IMR-90 (cell line): ENCODE data around the gene TRMT2A. TPM values are rescaled to one million over a fixed set of nuclear protein-coding genes. Genes with fewer than 3 reads are reported as not detected.

ENCODE experiments used
- ATAC-seq: fragments of 200-7000 bp; cut with Tn5 transposase; 2 replicates; pipeline ENCODE4 v1.9.1; 2020; ENCODE audit warnings: low read depth, mild to moderate bottlenecking, moderate library complexity
- BruUV-seq: library from RNA; stranded (reverse); fragments of 400-500 nt; replicated peaks from 2 replicates; lab custom pipeline; 2021; lab: Mats Ljungman, UMichigan
- CTCF ChIA-PET: fragments of 300-600 bp; formaldehyde crosslinking; extraction: SDS; loops from one replicate; lab custom pipeline; 2021; ENCODE audit warnings: antibody characterized with exemption; lab: Yijun Ruan, JAX
- POLR2A ChIA-PET: fragments of 300-600 bp; sonication (Branson Sonifier 250); formaldehyde crosslinking; loops from one replicate; lab custom pipeline; 2022; ENCODE audit warnings: antibody characterized with exemption; ENCODE audit not compliant: unreplicated experiment; lab: Charles Lee
- DNase-seq: peaks from one replicate; pipeline ENCODE4 v3.0.0; 2013
- H2AFZ ChIP-seq: replicated peaks from 2 replicates; pipeline ENCODE3; 2013; ENCODE audit warnings: low read length, mild to moderate bottlenecking; ENCODE audit not compliant: poor library complexity
- H2AK5ac ChIP-seq: 2 replicates; pipeline ENCODE4 v1.6.1; 2013; ENCODE audit warnings: low read depth, low read length, inconsistent platforms
- H2AK9ac ChIP-seq: replicated peaks from 2 replicates; pipeline ENCODE3; 2013; ENCODE audit warnings: mild to moderate bottlenecking, low read depth, low read length, moderate library complexity; ENCODE audit not compliant: poor library complexity
- H2BK120ac ChIP-seq: 2 replicates; pipeline ENCODE4 v1.6.1; 2013; ENCODE audit warnings: low read depth, low read length, inconsistent platforms
- H2BK15ac ChIP-seq: 3 replicates; pipeline ENCODE4 v1.6.1; 2013; ENCODE audit warnings: low read depth, low read length, inconsistent platforms
- H2BK20ac ChIP-seq: 2 replicates; pipeline ENCODE4 v1.6.1; 2013; ENCODE audit warnings: low read depth, mild to moderate bottlenecking, inconsistent platforms, low read length, moderate library complexity
- H2BK5ac ChIP-seq: 2 replicates; pipeline ENCODE4 v1.6.1; 2013; ENCODE audit warnings: mild to moderate bottlenecking, low read depth, low read length, inconsistent platforms; ENCODE audit not compliant: poor library complexity, severe bottlenecking
- H3K14ac ChIP-seq: replicated peaks from 2 replicates; pipeline ENCODE4 v1.6.1; 2013; ENCODE audit warnings: low read depth, low read length, inconsistent platforms
- H3K18ac ChIP-seq: 2 replicates; pipeline ENCODE4 v1.6.1; 2013; ENCODE audit warnings: low read depth, low read length, control low read depth
- H3K23ac ChIP-seq: 2 replicates; pipeline ENCODE4 v1.6.1; 2013; ENCODE audit warnings: low read depth, low read length, inconsistent platforms
- H3K27ac ChIP-seq: 2 replicates; pipeline ENCODE4 v1.5.1; 2013; ENCODE audit warnings: mild to moderate bottlenecking, control low read depth, low read length; ENCODE audit not compliant: insufficient read depth
- H3K27me3 ChIP-seq: 2 replicates; pipeline ENCODE4 v1.6.1; 2013; ENCODE audit warnings: low read length; ENCODE audit not compliant: control insufficient read depth, insufficient read depth
- H3K36me3 ChIP-seq: 2 replicates; pipeline ENCODE4 v1.6.1; 2013; ENCODE audit warnings: low read length, mixed read lengths; ENCODE audit not compliant: control insufficient read depth, insufficient read depth
- H3K4ac ChIP-seq: 2 replicates; pipeline ENCODE4 v1.6.1; 2013; ENCODE audit warnings: low read depth, low read length, inconsistent platforms
- H3K4me1 ChIP-seq: 2 replicates; pipeline ENCODE4 v1.6.1; 2013; ENCODE audit warnings: low read length, mixed read lengths; ENCODE audit not compliant: control insufficient read depth, insufficient read depth
- H3K4me2 ChIP-seq: 2 replicates; pipeline ENCODE4 v1.6.1; 2013; ENCODE audit warnings: low read depth, mild to moderate bottlenecking, control low read depth, low read length, moderate library complexity
- H3K4me3 ChIP-seq: 2 replicates; pipeline ENCODE4 v1.5.1; 2013; ENCODE audit warnings: low read depth, mild to moderate bottlenecking, control low read depth, low read length, moderate library complexity; ENCODE audit not compliant: insufficient read depth
- H3K56ac ChIP-seq: 2 replicates; pipeline ENCODE4 v1.6.1; 2013; ENCODE audit warnings: low read length, inconsistent platforms; ENCODE audit not compliant: insufficient read depth; ENCODE audit errors: extremely low read depth
- H3K79me1 ChIP-seq, 2 experiments: 2 replicates each; pipeline ENCODE4 v1.6.1; 2013; ENCODE audit warnings: low read length in 2 of 2, inconsistent platforms in 1 of 2, low read depth in 1 of 2
- H3K9ac ChIP-seq: 2 replicates; pipeline ENCODE4 v1.6.1; 2013; ENCODE audit warnings: low read depth, low read length, control low read depth
- H3K9me1 ChIP-seq: 2 replicates; pipeline ENCODE4 v1.6.1; 2013; ENCODE audit warnings: low read length, inconsistent platforms; ENCODE audit not compliant: insufficient read depth
- H3K9me3 ChIP-seq: 2 replicates; pipeline ENCODE4 v1.6.1; 2013; ENCODE audit warnings: low read length; ENCODE audit not compliant: control insufficient read depth, insufficient read depth
- H4K20me1 ChIP-seq: 2 replicates; pipeline ENCODE4 v1.6.1; 2013; ENCODE audit warnings: low read length, inconsistent platforms; ENCODE audit not compliant: insufficient read depth
- H4K5ac ChIP-seq: 2 replicates; pipeline ENCODE4 v1.6.1; 2013; ENCODE audit warnings: mild to moderate bottlenecking, low read depth, low read length, control low read depth
- H4K8ac ChIP-seq, 2 experiments: 2 replicates each; pipeline ENCODE4 v1.6.1; 2013; ENCODE audit warnings: low read depth in 2 of 2, low read length in 2 of 2, control low read depth in 1 of 2, inconsistent platforms in 1 of 2
- H4K91ac ChIP-seq: 2 replicates; pipeline ENCODE4 v1.6.1; 2013; ENCODE audit warnings: low read depth, low read length, inconsistent platforms; ENCODE audit not compliant: insufficient read depth
- BHLHE40 ChIP-seq: fragments of 150-350 bp; IDR thresholded peaks from 2 replicates; pipeline ENCODE4 v1.6.1; 2016; ENCODE audit warnings: mild to moderate bottlenecking, low read depth, low read length
- CEBPB ChIP-seq: IDR thresholded peaks from 2 replicates; pipeline ENCODE4 v1.6.1; 2012; ENCODE audit warnings: low read depth, low read length, improper control_type of control experiment
- CHD1 ChIP-seq: IDR thresholded peaks from 2 replicates; pipeline ENCODE4 v1.6.1; 2012; ENCODE audit warnings: low read depth, low read length, improper control_type of control experiment
- ELK1 ChIP-seq: fragments of 150-350 bp; IDR thresholded peaks from 2 replicates; pipeline ENCODE4 v1.6.1; 2016; ENCODE audit warnings: low read depth, mild to moderate bottlenecking, low read length, moderate library complexity, borderline replicate concordance
- FOS ChIP-seq: fragments of 150-350 bp; IDR thresholded peaks from 2 replicates; pipeline ENCODE4 v1.6.1; 2016; ENCODE audit warnings: low read depth, low read length
- MAFK ChIP-seq: IDR thresholded peaks from 2 replicates; pipeline ENCODE4 v1.6.1; 2012; ENCODE audit warnings: low read depth, low read length, improper control_type of control experiment
- MAZ ChIP-seq: IDR thresholded peaks from 2 replicates; pipeline ENCODE4 v1.6.1; 2012; ENCODE audit warnings: low read depth, mild to moderate bottlenecking, low read length, improper control_type of control experiment, moderate library complexity, borderline replicate concordance
- MXI1 ChIP-seq: IDR thresholded peaks from 2 replicates; pipeline ENCODE4 v1.6.1; 2012; ENCODE audit warnings: low read depth, mild to moderate bottlenecking, low read length, moderate library complexity, borderline replicate concordance
- NFE2L2 ChIP-seq: fragments of 150-350 bp; IDR thresholded peaks from 2 replicates; pipeline ENCODE4 v1.6.1; 2016; ENCODE audit warnings: low read depth, mild to moderate bottlenecking, low read length
- POLR2A ChIP-seq: IDR thresholded peaks from 2 replicates; pipeline ENCODE4 v1.6.1; 2012; ENCODE audit warnings: mild to moderate bottlenecking, low read depth, low read length
- RAD21 ChIP-seq: IDR thresholded peaks from 2 replicates; pipeline ENCODE4 v1.6.1; 2012; ENCODE audit warnings: low read length, improper control_type of control experiment
- RCOR1 ChIP-seq: IDR thresholded peaks from 2 replicates; pipeline ENCODE4 v1.6.1; 2012; ENCODE audit warnings: mild to moderate bottlenecking, low read length, improper control_type of control experiment; ENCODE audit not compliant: insufficient replicate concordance
- RFX5 ChIP-seq: IDR thresholded peaks from 2 replicates; pipeline ENCODE4 v1.8.0; 2012; ENCODE audit warnings: low read depth, mild to moderate bottlenecking, low read length, moderate library complexity
- SMC3 ChIP-seq: fragments of 150-350 bp; IDR thresholded peaks from 2 replicates; pipeline ENCODE4 v1.6.1; 2016; ENCODE audit warnings: low read depth, mild to moderate bottlenecking, antibody characterized with exemption, low read length, moderate library complexity
- WGBS, 2 experiments: methylation state at CpG; one replicate each; pipeline versions ENCODE4 v1.1.5 to v1.1.7; 2013; ENCODE audit warnings: missing lambda C conversion rate in 2 of 2; ENCODE audit not compliant: insufficient read length in 1 of 2; ENCODE audit errors: extremely low coverage in 2 of 2; 5-methylcytosine and 5-hydroxymethylcytosine counted together
- dilution Hi-C: fragments of 300-500 bp; cut with HindIII; formaldehyde crosslinking; loops from one replicate; pipeline ENCODE4 v1.14.3; 2018; ENCODE audit warnings: low sequenced_read_pairs; ENCODE audit not compliant: unreplicated experiment
- in situ Hi-C: fragments of 300-500 bp; cut with MboI; formaldehyde crosslinking; loops from 3 replicates; pipeline ENCODE4 v1.14.3; 2019; ENCODE audit warnings: low sequenced_read_pairs, inconsistent platforms, mixed read lengths
- intact Hi-C: fragments of 100-400 bp; cut with micrococcal nuclease; formaldehyde crosslinking; loops from 2 replicates; pipeline ENCODE4 v1.10.0; 2022
- polyA plus RNA-seq, 3 experiments: library from polyadenylated mRNA; depleted of rRNA; stranded (reverse); fragments of >200 nt; gene quantifications; 2 replicates each; pipeline ENCODE4 v1.2.3, GENCODE V29; 2012; ENCODE audit warnings: low replicate concordance in 1 of 3
- total RNA-seq: library from RNA; depleted of rRNA; stranded (reverse); fragments of >200 nt; gene quantifications from 2 replicates; pipeline ENCODE4 v1.2.3, GENCODE V29; 2012
- TF ChIP-seq, protein P1 (sequence below): conservative IDR thresholded peaks from 2 replicates; pipeline ENCODE4 v1.5.1; 2012; ENCODE audit warnings: mild to moderate bottlenecking, low read depth, low read length, improper control_type of control experiment
- TF ChIP-seq, protein P2 (sequence below): fragments of 150-350 bp; IDR thresholded peaks from 2 replicates; pipeline ENCODE4 v1.6.1; 2017; ENCODE audit warnings: mild to moderate bottlenecking, antibody characterized with exemption, low read length, low read depth

Gene TRMT2A
- total and polyA plus RNA-seq, 2 of the 4 experiments (the other 2 are of a cell fraction), result 22.0 to 39.1 TPM

DNA sequence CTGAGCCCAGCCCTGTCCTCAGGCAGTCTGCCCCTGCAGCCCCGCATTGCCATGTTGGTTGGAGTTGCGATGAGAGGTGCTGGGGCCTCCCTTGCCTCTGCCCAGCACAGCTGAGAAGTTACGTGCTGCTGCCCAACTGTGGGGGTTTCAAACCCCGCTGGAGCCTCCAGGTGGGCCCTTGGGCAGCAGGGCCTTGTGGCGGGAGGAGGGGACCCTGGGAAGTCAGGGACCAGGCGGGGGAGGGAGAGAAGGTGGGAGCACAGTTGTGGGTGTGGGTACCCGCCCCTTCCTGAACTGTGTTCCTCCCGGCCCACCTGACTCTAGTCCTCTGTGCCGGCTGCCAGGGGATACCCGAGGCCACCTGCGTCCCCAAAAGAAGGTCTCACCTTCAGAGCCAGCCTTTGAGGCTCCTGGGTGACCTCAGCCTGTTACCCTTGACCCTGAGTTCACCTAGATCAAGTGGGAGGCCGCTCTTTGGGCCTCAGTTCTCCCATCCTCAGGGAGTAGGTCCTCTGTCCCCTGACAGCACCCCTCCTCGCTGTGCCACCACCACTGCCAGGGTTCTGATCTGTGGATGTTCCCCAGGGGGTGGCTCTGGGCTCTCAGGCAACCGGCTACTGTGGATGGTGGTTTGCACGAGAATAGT lies 41.5 kb upstream of the TRMT2A start:
- H3K18ac ChIP-seq, result no peak overlapping the region
- H4K8ac ChIP-seq, result no peak overlapping the region
- 52% methylated on average over 2 of the region's 15 CpGs; no CpG with 5 or more reads in 1 of the 2 experiments for WGBS, 2 experiments
- TF ChIP-seq ELK1, result no peak
- TF ChIP-seq CEBPB, result no peak
- TF ChIP-seq MXI1, result no peak
- TF ChIP-seq MAZ, result no peak
- no peak for TF ChIP-seq BHLHE40
- TF ChIP-seq, protein P1, sequence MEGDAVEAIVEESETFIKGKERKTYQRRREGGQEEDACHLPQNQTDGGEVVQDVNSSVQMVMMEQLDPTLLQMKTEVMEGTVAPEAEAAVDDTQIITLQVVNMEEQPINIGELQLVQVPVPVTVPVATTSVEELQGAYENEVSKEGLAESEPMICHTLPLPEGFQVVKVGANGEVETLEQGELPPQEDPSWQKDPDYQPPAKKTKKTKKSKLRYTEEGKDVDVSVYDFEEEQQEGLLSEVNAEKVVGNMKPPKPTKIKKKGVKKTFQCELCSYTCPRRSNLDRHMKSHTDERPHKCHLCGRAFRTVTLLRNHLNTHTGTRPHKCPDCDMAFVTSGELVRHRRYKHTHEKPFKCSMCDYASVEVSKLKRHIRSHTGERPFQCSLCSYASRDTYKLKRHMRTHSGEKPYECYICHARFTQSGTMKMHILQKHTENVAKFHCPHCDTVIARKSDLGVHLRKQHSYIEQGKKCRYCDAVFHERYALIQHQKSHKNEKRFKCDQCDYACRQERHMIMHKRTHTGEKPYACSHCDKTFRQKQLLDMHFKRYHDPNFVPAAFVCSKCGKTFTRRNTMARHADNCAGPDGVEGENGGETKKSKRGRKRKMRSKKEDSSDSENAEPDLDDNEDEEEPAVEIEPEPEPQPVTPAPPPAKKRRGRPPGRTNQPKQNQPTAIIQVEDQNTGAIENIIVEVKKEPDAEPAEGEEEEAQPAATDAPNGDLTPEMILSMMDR, result no peak
- no peak for TF ChIP-seq FOS
- TF ChIP-seq POLR2A, result no peak
- TF ChIP-seq NFE2L2, result no peak
- no peak for TF ChIP-seq SMC3
- TF ChIP-seq RCOR1, result no peak
- TF ChIP-seq, protein P2, sequence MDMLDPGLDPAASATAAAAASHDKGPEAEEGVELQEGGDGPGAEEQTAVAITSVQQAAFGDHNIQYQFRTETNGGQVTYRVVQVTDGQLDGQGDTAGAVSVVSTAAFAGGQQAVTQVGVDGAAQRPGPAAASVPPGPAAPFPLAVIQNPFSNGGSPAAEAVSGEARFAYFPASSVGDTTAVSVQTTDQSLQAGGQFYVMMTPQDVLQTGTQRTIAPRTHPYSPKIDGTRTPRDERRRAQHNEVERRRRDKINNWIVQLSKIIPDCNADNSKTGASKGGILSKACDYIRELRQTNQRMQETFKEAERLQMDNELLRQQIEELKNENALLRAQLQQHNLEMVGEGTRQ, result no peak
- TF ChIP-seq RAD21, result no peak
- no peak for TF ChIP-seq RFX5
- TF ChIP-seq CHD1, result no peak
- TF ChIP-seq MAFK, result no peak
- H2BK5ac ChIP-seq, result no peak overlapping the region
- in situ Hi-C loops, result loop anchor here (5.0 to 10.0 kb wide), 2 partner anchors 134 to 296 kb away; no protein-coding TSS in a partner anchor
- H2AK5ac ChIP-seq, result no peak overlapping the region
- DNase-seq, result no peak
- no peak overlapping the region for H3K56ac ChIP-seq
- dilution Hi-C loops, result no loop called here
- H3K9ac ChIP-seq, result no peak overlapping the region
- H3K4ac ChIP-seq, result no peak overlapping the region
- ChIA-PET POLR2A (no interaction called here), CTCF (no interaction called here)
- intact Hi-C loops, result loop anchor here (5.0 kb wide), 1 partner anchor 299 kb away; no protein-coding TSS in a partner anchor
- no peak overlapping the region for H3K4me3 ChIP-seq
- no peak overlapping the region for H4K5ac ChIP-seq
- H2AFZ ChIP-seq, result no peak overlapping the region
- no peaks in the 10 kb centered on the region for H3K9me1 ChIP-seq
- no peak overlapping the region for H3K14ac ChIP-seq
- no peaks in the 10 kb centered on the region for H3K9me3 ChIP-seq
- peaks cover 13% of the 10 kb centered on the region for H3K27me3 ChIP-seq
- no peak overlapping the region for H2BK120ac ChIP-seq
- no peak overlapping the region for H3K23ac ChIP-seq
- no peak overlapping the region for H3K4me2 ChIP-seq
- H3K4me1 ChIP-seq, result peaks cover 6% of the 10 kb centered on the region
- no peak overlapping the region for H2BK20ac ChIP-seq
- BruUV-seq, result no TSS peak
- H4K20me1 ChIP-seq, result peaks cover 11% of the 10 kb centered on the region; the same call in 1 of the 2 replicates
- no peak overlapping the region for H2AK9ac ChIP-seq
- H3K36me3 ChIP-seq, result no peaks in the 10 kb centered on the region
- no peak for ATAC-seq
- no peaks in the 10 kb centered on the region for H3K79me1 ChIP-seq
- no peak overlapping the region for H4K91ac ChIP-seq
- H2BK15ac ChIP-seq, result no peak overlapping the region
- H3K27ac ChIP-seq, result no peak overlapping the region
